Panc1 (cell line): Measurements from ENCODE around the gene EMP2.

Source experiments
- POLR2AphosphoS5 ChIP-seq: IDR thresholded peaks from 2 replicates; pipeline ENCODE4 v1.6.1; 2012; ENCODE audit warnings: mild to moderate bottlenecking, low read depth, low read length, moderate library complexity
- REST ChIP-seq, 2 experiments: IDR thresholded peaks; 2 replicates each; pipeline ENCODE4 v1.6.1; 2011 to 2012; ENCODE audit warnings: low read depth in 2 of 2, control low read depth in 1 of 2, low read length in 1 of 2, mild to moderate bottlenecking in 1 of 2, moderate library complexity in 1 of 2; ENCODE audit not compliant: insufficient read depth in 1 of 2
- SIN3A ChIP-seq: IDR thresholded peaks from 2 replicates; pipeline ENCODE4 v1.6.1; 2012; ENCODE audit warnings: low read depth, mild to moderate bottlenecking, low read length, moderate library complexity, borderline replicate concordance; ENCODE audit not compliant: insufficient read depth
- TCF7L2 ChIP-seq: IDR thresholded peaks from 2 replicates; pipeline ENCODE4 v1.6.1; 2011; ENCODE audit warnings: mild to moderate bottlenecking, low read depth, low read length, inconsistent platforms
- TF ChIP-seq, protein P1 (sequence below): fragments of 450-650 bp; IDR thresholded peaks from 2 replicates; pipeline ENCODE4 v1.5.1; 2017; ENCODE audit warnings: mild to moderate bottlenecking

GRCh38 chr16:10601444-10602408 is 21.3 kb upstream of the EMP2 start:
- TF ChIP-seq REST (IDR thresholded peaks at IDR 0.05; ENCODE audit: insufficient read depth in 1 of 2, low read depth in 2 of 2, low read length in 1 of 2), result no peak
- no peak for TF ChIP-seq POLR2AphosphoS5
- TF ChIP-seq, protein P1, sequence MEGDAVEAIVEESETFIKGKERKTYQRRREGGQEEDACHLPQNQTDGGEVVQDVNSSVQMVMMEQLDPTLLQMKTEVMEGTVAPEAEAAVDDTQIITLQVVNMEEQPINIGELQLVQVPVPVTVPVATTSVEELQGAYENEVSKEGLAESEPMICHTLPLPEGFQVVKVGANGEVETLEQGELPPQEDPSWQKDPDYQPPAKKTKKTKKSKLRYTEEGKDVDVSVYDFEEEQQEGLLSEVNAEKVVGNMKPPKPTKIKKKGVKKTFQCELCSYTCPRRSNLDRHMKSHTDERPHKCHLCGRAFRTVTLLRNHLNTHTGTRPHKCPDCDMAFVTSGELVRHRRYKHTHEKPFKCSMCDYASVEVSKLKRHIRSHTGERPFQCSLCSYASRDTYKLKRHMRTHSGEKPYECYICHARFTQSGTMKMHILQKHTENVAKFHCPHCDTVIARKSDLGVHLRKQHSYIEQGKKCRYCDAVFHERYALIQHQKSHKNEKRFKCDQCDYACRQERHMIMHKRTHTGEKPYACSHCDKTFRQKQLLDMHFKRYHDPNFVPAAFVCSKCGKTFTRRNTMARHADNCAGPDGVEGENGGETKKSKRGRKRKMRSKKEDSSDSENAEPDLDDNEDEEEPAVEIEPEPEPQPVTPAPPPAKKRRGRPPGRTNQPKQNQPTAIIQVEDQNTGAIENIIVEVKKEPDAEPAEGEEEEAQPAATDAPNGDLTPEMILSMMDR, result no peak
- TF ChIP-seq SIN3A, result no peak
- TF ChIP-seq TCF7L2, result no peak
